ENCODE data around the gene ZBTB45. TPM values are rescaled to one million over a fixed set of nuclear protein-coding genes. Genes with fewer than 3 reads are reported as not detected.
"Not testable (repeated sequence)": the region's sequence is repeated elsewhere in the genome, so short reads cannot be mapped to it uniquely, and the experiment has no call there.

The ZBTB45 gene
- total RNA-seq, 2 experiments from 2014 or later = 5.7 to 6.3 TPM

- no peaks in the 10 kb centered on the region for H3K27me3 ChIP-seq (ENCODE audit: control insufficient read depth in 1 of 2, insufficient read depth in 2 of 2, low read length in 2 of 2)
- H3K36me3 ChIP-seq (ENCODE audit: insufficient read depth, low read length) = no peaks in the 10 kb centered on the region
- H3K27ac ChIP-seq (ENCODE audit: low read depth in 1 of 2, low read length in 2 of 2) = no peak overlapping the region
- Mint-ChIP-seq H3K9me3 (no peaks in the 10 kb centered on the region), H3K4me3 (no peak overlapping the region), H3K27me3 (no peaks in the 10 kb centered on the region), H3K36me3 (ENCODE audit: low read depth) (no peaks in the 10 kb centered on the region), H3K4me1 (ENCODE audit: low read depth) (no peaks in the 10 kb centered on the region), H3K27ac (no peak overlapping the region)
- ChIA-PET POLR2A (no interaction called here), CTCF (no interaction called here)
- H3K4me3 ChIP-seq (ENCODE audit: low read length) = no peak overlapping the region
- ATAC-seq (ENCODE audit: poor library complexity) (no peak), DNase-seq (no peak)
- H3K9me3 ChIP-seq (ENCODE audit: control insufficient read depth in 1 of 2, insufficient read depth in 1 of 2, low read length in 2 of 2) = no peaks in the 10 kb centered on the region
- TF ChIP-seq, protein P1, sequence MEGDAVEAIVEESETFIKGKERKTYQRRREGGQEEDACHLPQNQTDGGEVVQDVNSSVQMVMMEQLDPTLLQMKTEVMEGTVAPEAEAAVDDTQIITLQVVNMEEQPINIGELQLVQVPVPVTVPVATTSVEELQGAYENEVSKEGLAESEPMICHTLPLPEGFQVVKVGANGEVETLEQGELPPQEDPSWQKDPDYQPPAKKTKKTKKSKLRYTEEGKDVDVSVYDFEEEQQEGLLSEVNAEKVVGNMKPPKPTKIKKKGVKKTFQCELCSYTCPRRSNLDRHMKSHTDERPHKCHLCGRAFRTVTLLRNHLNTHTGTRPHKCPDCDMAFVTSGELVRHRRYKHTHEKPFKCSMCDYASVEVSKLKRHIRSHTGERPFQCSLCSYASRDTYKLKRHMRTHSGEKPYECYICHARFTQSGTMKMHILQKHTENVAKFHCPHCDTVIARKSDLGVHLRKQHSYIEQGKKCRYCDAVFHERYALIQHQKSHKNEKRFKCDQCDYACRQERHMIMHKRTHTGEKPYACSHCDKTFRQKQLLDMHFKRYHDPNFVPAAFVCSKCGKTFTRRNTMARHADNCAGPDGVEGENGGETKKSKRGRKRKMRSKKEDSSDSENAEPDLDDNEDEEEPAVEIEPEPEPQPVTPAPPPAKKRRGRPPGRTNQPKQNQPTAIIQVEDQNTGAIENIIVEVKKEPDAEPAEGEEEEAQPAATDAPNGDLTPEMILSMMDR (IDR thresholded peaks at IDR 0.05) = no peak
- intact Hi-C loops (cut with DNase I, micrococcal nuclease) = no loop called here
- H3K4me1 ChIP-seq (ENCODE audit: insufficient read depth, low read length) = no peaks in the 10 kb centered on the region
Observed at GRCh38 chr19:58492265-58492664, 27.3 kb downstream of the ZBTB45 start.

- Histone ChIP-seq H3K4me3 (ENCODE audit: low read length) (no peak overlapping the region), H3K27me3 (ENCODE audit: control insufficient read depth in 1 of 2, insufficient read depth in 2 of 2, low read length in 2 of 2) (no peaks in the 10 kb centered on the region), H3K27ac (ENCODE audit: low read depth in 1 of 2, low read length in 2 of 2) (no peak overlapping the region), H3K9me3 (ENCODE audit: control insufficient read depth in 1 of 2, insufficient read depth in 1 of 2, low read length in 2 of 2) (no peaks in the 10 kb centered on the region), H3K4me1 (ENCODE audit: insufficient read depth, low read length) (no peaks in the 10 kb centered on the region), H3K36me3 (ENCODE audit: insufficient read depth, low read length) (no peaks in the 10 kb centered on the region)
- POLR2A ChIA-PET = no interaction called here
- Mint-ChIP-seq H3K27me3 (no peaks in the 10 kb centered on the region), H3K36me3 (ENCODE audit: low read depth) (no peaks in the 10 kb centered on the region), H3K9me3 (no peaks in the 10 kb centered on the region), H3K4me3 (no peak overlapping the region), H3K4me1 (ENCODE audit: low read depth) (no peaks in the 10 kb centered on the region), H3K27ac (no peak overlapping the region)
- DNase-seq = no peak
- ATAC-seq (ENCODE audit: poor library complexity) = no peak
- CTCF ChIA-PET = no interaction called here
- intact Hi-C loops (cut with DNase I, micrococcal nuclease) = no loop called here
- TF ChIP-seq, protein P1 (IDR thresholded peaks at IDR 0.05) = no peak
Observed at GRCh38 chr19:58491393-58491792, 28.2 kb downstream of the ZBTB45 start.

DNA sequence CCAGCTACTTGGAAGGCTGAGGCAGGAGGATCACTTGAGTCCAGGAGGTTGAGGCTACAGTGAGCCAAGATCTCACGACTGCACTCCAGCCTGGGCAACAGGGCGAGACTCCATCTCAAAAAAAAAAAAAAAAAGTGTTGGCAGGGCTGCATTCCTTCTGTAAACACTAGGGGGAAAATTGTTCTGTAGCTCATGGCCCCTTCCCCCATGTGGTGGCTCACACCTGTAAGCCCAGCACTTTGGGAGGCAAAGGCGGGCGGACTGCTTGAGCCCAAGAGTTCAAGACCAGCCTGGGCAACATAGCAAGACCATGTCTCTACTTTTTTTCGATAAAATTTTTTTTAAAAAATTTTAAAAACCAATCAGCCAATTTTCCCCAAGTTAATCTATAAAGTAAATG is 35.3 kb downstream of the ZBTB45 start:
- H3K27ac ChIP-seq (ENCODE audit: low read depth in 1 of 2, low read length in 2 of 2); H3K36me3 Mint-ChIP-seq (ENCODE audit: low read depth); H3K36me3 ChIP-seq (ENCODE audit: insufficient read depth, low read length); H3K9me3 ChIP-seq (ENCODE audit: control insufficient read depth in 1 of 2, insufficient read depth in 1 of 2, low read length in 2 of 2); CTCF ChIA-PET; POLR2A ChIA-PET; H3K27me3 ChIP-seq (ENCODE audit: control insufficient read depth in 1 of 2, insufficient read depth in 2 of 2, low read length in 2 of 2); H3K27me3 Mint-ChIP-seq; H3K27ac Mint-ChIP-seq; H3K9me3 Mint-ChIP-seq; H3K4me1 Mint-ChIP-seq (ENCODE audit: low read depth); H3K4me3 Mint-ChIP-seq; ATAC-seq (ENCODE audit: poor library complexity); DNase-seq; intact Hi-C loops (cut with DNase I, micrococcal nuclease); H3K4me1 ChIP-seq (ENCODE audit: insufficient read depth, low read length); H3K4me3 ChIP-seq (ENCODE audit: low read length): not testable (repeated sequence)

- intact Hi-C loops (cut with DNase I, micrococcal nuclease) = loop anchor here in 1 of 2 experiments (1.0 kb wide), 1 partner anchor 26 kb away; no protein-coding TSS in a partner anchor
- no peaks in the 10 kb centered on the region for H3K9me3 ChIP-seq (ENCODE audit: control insufficient read depth in 1 of 2, insufficient read depth in 1 of 2, low read length in 2 of 2)
- DNase-seq = no peak
- H3K27me3 Mint-ChIP-seq = no peaks in the 10 kb centered on the region
- H3K27me3 ChIP-seq (ENCODE audit: control insufficient read depth in 1 of 2, insufficient read depth in 2 of 2, low read length in 2 of 2) = no peaks in the 10 kb centered on the region
- H3K27ac Mint-ChIP-seq = no peak overlapping the region
- H3K4me1 Mint-ChIP-seq (ENCODE audit: low read depth) = no peaks in the 10 kb centered on the region
- ATAC-seq (ENCODE audit: poor library complexity) = no peak
- ChIA-PET POLR2A (no interaction called here), CTCF (no interaction called here)
- H3K36me3 Mint-ChIP-seq (ENCODE audit: low read depth) = no peaks in the 10 kb centered on the region
- H3K27ac ChIP-seq (ENCODE audit: low read depth in 1 of 2, low read length in 2 of 2) = no peak overlapping the region
- H3K4me1 ChIP-seq (ENCODE audit: insufficient read depth, low read length) = no peaks in the 10 kb centered on the region
- TF ChIP-seq, protein P1 (IDR thresholded peaks at IDR 0.05) = no peak
- H3K9me3 Mint-ChIP-seq = no peaks in the 10 kb centered on the region
- no peak overlapping the region for H3K4me3 ChIP-seq (ENCODE audit: low read length)
- H3K36me3 ChIP-seq (ENCODE audit: insufficient read depth, low read length) = peaks cover 3% of the 10 kb centered on the region
- no peak overlapping the region for H3K4me3 Mint-ChIP-seq
Observed at GRCh38 chr19:58483776-58484175, 35.8 kb downstream of the ZBTB45 start.
